Hepatocyte (in vitro differentiated cells): ENCODE measurements around the gene ARHGAP10.

Experiments
- EZH2phosphoT487 ChIP-seq: fragments of 200-600 bp; sonication (generic); IDR thresholded peaks from one replicate; pipeline ENCODE4 v1.6.1; 2018; ENCODE audit warnings: antibody characterized with exemption, mild to moderate bottlenecking, low read depth, moderate library complexity; ENCODE audit not compliant: unreplicated experiment, severe bottlenecking
- TF ChIP-seq, protein P1 (sequence below): fragments of 200-600 bp; sonication (generic); IDR thresholded peaks from 2 replicates; pipeline ENCODE4 v1.5.1; 2016; ENCODE audit warnings: antibody characterized with exemption, mild to moderate bottlenecking; ENCODE audit not compliant: poor library complexity

DNA sequence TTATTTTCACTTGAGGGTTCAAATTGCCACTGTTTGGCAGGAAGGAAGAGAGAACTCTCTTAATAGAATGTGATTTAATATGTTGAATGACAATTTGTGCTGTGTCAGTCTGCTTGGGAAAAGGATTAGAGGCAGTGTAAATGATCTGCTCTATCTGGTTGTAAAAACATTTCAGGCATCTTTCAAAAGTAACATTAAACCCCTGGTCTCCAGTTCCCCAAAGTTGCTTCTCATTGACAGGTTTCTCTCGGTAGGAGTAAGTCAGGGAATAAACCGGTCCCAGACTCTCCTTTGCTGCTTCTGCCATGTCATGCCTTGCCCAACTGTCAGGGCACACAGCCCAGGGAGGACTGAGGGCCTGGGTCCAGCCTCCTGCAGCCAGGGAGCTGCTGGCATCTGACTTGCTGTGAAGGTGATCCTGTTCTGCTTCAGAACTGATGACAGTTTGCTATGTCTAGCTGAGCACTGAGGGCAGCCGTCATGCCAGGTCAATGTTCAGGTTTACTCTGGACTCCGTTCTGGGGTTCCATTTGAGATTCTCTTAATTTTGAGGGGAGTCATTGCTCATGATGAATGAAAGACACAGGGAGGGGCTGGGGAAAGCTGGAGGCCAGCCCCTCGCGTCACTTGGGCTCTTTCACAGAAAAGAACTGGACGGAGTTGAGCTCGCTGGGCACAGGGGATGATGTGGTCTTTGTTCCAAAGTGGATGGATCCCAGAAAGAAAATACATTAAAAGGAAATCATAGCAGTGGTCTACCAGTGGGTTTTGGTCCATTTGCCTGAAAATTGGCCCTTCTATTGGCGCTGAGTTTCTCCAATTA is 312.4 kb downstream of the ARHGAP10 start:
- TF ChIP-seq, protein P1, sequence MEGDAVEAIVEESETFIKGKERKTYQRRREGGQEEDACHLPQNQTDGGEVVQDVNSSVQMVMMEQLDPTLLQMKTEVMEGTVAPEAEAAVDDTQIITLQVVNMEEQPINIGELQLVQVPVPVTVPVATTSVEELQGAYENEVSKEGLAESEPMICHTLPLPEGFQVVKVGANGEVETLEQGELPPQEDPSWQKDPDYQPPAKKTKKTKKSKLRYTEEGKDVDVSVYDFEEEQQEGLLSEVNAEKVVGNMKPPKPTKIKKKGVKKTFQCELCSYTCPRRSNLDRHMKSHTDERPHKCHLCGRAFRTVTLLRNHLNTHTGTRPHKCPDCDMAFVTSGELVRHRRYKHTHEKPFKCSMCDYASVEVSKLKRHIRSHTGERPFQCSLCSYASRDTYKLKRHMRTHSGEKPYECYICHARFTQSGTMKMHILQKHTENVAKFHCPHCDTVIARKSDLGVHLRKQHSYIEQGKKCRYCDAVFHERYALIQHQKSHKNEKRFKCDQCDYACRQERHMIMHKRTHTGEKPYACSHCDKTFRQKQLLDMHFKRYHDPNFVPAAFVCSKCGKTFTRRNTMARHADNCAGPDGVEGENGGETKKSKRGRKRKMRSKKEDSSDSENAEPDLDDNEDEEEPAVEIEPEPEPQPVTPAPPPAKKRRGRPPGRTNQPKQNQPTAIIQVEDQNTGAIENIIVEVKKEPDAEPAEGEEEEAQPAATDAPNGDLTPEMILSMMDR, result no peak
- no peak for TF ChIP-seq EZH2phosphoT487
